Stimulated activated naive CD4-positive, alpha-beta T cell (primary cell): ENCODE data around the gene MDGA2.

Source experiments
- DNase-seq, 6 experiments: peaks; one replicate each; lab custom pipeline; 2025; lab: John Stamatoyannopoulos, UW

MDGA2 gene

GRCh38 chr14:47120645-47121044 lies 554.8 kb downstream of the MDGA2 start:
- DNase-seq: no peak

DNA sequence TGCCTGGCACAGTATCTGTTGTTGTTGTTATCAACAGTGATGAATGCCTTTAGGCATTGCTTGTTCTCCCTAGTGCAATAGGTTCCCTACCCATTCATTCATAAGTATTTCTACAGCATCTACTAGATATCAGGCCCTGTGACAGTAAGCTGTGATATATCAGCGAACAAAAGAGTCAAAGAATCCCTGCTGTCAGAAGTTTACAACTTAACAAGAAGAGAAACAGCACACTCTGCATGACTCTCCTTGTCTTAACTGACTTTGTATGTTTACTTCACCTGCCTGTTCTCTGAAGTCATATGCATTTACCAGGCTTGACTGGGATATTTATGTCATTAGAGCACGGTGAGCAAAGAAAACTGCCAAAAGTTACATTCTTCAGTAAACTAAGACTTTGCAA lies 571.6 kb downstream of the MDGA2 start:
- DNase-seq: no peak

GRCh38 chr14:47102472-47102871 lies 572.9 kb downstream of the MDGA2 start:
- no peak for DNase-seq

GRCh38 chr14:47085678-47086077 lies 589.7 kb downstream of the MDGA2 start:
- DNase-seq: no peak

GRCh38 chr14:47065326-47065725 lies 610.1 kb downstream of the MDGA2 start:
- DNase-seq: no peak

GRCh38 chr14:47060050-47060449 lies 615.4 kb downstream of the MDGA2 start:
- no peak for DNase-seq

GRCh38 chr14:47057364-47057763 lies 618.0 kb downstream of the MDGA2 start:
- no peak for DNase-seq

DNA sequence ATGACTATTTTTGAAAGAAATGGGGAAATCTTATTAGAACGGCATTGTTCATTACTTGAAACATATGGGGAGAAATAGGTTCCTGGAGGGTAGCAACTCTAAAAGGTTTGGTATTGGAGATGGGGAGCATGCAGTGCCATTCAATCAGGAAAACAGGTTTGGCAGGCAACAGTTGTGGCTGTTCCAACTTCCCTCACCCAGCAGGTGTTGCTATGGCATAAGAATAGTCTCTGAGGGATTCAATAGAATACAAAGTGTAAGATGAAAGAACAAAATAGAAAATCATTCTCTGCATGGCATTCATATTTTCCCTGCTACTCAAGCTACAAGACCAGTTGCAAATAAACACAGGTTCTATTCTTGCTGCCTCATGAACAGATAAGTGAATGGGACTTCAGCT lies 630.6 kb downstream of the MDGA2 start:
- no peak for DNase-seq

DNA sequence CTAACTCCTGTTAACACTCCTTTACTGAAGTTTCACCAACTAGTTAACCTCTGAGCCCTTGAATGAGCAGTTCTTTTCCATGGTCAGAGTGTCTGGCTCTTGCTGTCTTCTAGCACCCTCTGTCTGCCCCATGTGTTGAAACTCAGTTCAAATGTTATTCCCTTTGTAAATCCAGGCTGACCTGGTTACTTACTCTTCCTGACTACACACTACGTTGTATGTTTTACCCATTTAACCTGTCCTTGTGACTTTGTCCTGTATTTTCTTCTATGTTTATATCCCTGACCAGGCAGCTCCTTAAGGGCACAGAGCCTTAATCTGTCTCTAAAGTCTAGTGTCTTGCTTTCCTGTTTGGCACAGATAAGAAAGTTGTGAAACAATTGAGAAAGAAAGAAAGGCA lies 634.9 kb downstream of the MDGA2 start:
- no peak for DNase-seq

DNA sequence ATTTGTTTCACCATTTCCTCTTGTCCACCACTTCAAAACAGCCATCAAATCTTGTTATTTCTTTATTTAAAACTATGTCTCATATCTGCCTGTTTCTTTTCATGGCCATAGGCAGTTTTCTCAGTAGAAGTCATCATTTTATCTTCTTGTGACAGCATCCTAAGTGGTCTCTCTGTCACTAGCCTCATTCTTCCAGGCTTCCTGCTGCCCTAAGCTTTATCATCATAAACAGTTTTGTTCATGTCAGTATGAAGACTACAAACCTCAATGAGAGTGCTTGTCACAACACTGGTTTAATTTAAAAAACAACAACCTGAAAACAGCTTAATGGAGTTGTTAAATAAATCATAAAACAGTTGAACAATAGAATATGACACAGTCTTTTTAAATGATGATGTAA lies 636.1 kb downstream of the MDGA2 start:
- DNase-seq: no peak

- no peak for DNase-seq
Measured at GRCh38 chr14:47022721-47023120, 652.7 kb downstream of the MDGA2 start.

GRCh38 chr14:47020500-47020899 lies 654.9 kb downstream of the MDGA2 start:
- no peak for DNase-seq

GRCh38 chr14:47012533-47013280 lies 662.7 kb downstream of the MDGA2 start:
- DNase-seq: no peak

DNA sequence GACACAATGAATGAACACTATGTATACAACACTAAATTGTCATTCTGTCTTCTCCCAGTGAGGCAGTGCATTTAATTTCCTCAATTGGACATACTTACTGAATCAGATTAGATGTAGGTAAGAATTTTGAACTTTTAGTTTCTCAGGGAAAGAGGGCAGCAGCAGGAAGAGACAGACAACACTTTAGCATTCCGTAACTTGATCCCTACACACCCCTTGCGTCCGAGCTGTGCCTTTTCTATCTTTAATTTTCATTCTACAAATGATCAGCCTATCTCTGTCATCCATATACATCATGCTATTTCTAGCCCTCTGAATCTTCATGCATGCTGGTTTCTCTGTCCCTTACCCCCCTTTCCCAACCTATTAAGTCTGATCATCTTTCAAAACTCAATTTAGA lies 665.8 kb downstream of the MDGA2 start:
- DNase-seq: no peak

GRCh38 chr14:47008732-47009131 lies 666.7 kb downstream of the MDGA2 start:
- DNase-seq: no peak

DNA sequence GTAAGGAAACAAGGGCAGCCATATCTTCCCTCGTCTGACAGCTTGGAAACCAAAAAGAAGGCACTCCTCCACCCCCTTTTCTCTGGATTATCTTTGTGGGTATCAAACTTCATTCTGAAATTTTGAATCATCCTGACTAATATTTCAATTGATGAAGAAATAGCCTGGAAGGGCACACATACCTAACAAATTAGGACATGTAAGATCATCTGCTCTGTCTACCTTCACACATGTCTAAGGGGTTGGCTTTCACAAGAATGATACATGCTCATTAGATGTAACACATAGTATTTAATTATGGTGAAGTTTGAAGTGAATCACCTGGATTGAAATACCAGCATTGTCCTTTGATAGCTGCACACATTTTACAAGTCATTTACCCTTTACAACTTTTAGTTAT lies 675.7 kb downstream of the MDGA2 start:
- DNase-seq: no peak

- no peak for DNase-seq
Measured at GRCh38 chr14:46989566-46989965, 685.8 kb downstream of the MDGA2 start.

- DNase-seq: no peak
Measured at GRCh38 chr14:46988312-46988711, 687.1 kb downstream of the MDGA2 start.

DNA sequence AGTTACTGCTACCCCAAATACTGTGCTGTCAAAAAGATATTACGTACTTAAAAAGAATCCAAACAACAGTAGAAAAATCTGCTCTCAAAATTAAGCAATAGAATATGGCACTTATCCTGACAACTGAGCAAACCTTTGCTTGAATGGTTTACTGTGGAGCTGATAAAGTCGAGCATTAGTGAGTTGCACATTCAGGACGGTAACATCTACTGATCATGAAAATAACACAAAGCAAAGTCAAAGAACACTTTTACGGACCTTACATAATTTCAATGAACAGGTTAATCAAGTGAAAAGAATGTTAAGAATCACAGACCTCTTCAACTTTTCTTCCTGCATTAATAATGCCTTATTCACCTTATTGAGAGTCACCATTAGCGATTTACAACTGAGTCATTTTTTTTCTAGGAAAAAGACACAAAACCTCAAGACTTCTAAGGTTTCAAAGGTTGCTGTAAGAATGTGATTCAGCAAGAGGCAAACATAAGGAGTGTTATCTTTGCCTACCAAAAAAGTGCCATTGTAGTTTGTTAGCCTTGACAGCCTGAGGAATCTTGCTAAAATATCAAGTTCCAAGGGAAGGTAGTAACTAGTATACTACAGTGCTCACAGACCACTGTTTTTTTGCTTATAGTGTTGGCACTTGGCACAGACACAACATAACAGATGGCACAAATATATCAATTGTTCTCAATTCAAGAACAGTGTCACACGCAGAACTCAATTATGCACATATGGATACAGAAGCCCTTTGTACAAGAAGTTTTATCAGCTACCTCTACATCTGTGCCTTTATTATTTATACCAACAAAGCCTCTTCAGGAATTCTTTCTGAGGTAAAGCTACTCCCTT lies 689.6 kb downstream of the MDGA2 start:
- no peak for DNase-seq

GRCh38 chr14:46973295-46973694 lies 702.1 kb downstream of the MDGA2 start:
- no peak for DNase-seq

DNA sequence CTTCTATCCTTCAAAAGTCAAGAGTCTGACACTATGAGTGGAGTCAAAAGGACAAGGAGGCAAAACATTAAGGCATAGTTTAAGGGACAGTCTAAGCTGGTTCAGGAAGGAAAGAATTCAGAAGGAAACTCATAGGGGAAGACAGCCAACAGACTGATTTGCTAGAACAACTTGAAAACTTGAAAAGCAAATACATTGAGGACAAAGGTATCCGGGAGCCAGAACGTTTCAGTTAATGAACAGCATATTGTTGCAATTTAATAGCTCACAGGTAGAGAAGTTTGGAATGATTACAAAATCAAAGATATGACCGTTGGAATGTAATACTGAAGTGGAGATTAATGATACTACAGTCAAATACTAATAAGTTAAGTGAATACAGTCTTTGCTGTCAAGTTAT lies 711.0 kb downstream of the MDGA2 start:
- DNase-seq: no peak

DNA sequence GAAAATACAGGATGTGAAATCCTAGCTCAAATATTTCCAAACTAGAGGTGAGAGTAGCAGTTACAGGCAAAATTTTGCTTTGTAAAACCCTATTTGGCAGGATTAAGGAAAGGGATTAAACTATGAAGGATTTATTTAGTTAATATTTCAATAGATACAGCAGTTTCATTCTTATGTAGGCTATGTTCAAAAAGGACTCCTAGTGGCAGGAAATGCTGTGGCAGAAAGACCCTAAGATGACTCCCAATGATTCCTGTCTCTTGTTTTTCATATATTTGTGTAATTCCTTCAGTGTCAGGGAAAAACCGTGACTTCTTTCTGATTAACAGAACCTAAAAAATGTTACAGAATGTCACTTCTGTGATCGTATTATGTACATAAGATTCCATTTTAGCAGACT lies 724.3 kb downstream of the MDGA2 start:
- no peak for DNase-seq

DNA sequence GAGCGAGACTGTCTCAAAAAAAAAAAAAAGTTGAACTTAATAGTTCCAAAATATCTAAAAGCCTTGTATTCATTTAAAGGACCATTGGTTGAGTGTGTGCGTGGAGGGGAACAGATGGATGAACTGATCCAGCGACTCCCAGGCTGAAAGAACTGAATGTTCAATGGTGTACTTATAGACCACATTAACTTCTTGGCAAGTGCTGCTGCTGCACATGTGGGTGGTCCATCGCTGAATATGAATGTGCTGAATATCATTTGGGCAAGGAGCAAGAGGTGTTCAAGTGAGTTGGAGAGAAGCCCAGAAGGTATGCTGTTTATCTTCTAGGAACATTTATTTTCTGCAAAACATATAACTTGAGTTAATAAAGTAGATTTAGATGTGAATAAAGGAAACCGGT lies 734.8 kb downstream of the MDGA2 start:
- DNase-seq: no peak

DNA sequence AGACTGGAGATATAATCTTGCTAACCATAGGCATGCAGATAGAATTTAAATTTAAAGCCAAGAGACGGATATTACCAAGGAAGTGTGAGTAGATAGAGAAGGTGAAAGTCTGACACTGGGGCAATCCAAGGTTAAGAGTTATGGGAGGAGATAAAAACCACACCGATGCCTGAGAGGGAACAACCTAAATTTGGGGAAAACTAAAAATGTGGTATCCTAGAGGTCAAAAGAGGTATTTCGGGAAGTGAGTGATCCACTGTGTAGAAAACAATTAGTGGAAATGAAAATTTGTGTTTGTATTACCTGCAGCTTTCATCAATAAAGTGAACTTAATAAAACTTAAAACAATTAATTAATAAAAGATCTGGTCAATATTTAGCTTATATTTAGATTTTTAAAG lies 754.9 kb downstream of the MDGA2 start:
- DNase-seq: no peak
